HCT116 (cell line): ENCODE results near the gene NF1.

Experiments used
- CEBPB ChIP-seq: IDR thresholded peaks from 2 replicates; pipeline ENCODE4 v1.6.1; 2012; ENCODE audit warnings: low read depth
- EZH2 ChIP-seq: fragments of 200-600 bp; sonication (generic); IDR thresholded peaks from 2 replicates; pipeline ENCODE4 v1.6.1; 2017; ENCODE audit warnings: antibody characterized with exemption, mixed run types
- POLR2A ChIP-seq: IDR thresholded peaks from 2 replicates; pipeline ENCODE4 v1.7.0; 2011; ENCODE audit warnings: borderline replicate concordance; ENCODE audit not compliant: insufficient read depth, insufficient read length; ENCODE audit errors: extremely low read depth
- YY1 ChIP-seq: IDR thresholded peaks from 2 replicates; pipeline ENCODE4 v1.6.1; 2011; ENCODE audit warnings: low read length, low read depth, moderate library complexity, mild to moderate bottlenecking; ENCODE audit not compliant: insufficient replicate concordance; ENCODE audit errors: extremely low read depth
- ZNF274 ChIP-seq: fragments of 200-500 bp; sonication (Bioruptor generic); IDR thresholded peaks from 2 replicates; pipeline ENCODE4 v1.6.1; 2014; ENCODE audit warnings: mild to moderate bottlenecking, low read depth, low read length, inconsistent platforms
- TF ChIP-seq, protein P1 (sequence below): IDR thresholded peaks from 2 replicates; pipeline ENCODE4 v1.6.1; 2012
- TF ChIP-seq, protein P2 (sequence below), 3 experiments: fragments of 200-600 bp in 1 of 3; sonication (generic) in 1 of 3; IDR thresholded peaks in 2 of 3; conservative IDR thresholded peaks in 1 of 3; 2 replicates each; pipeline ENCODE4 v1.5.1; 2012 to 2017; ENCODE audit warnings: low read depth in 2 of 3, low read length in 2 of 3, antibody characterized with exemption in 1 of 3, borderline replicate concordance in 1 of 3, control low read depth in 1 of 3, mild to moderate bottlenecking in 1 of 3, mixed read lengths in 1 of 3, mixed run types in 1 of 3, moderate library complexity in 1 of 3; ENCODE audit not compliant: insufficient read depth in 1 of 3

DNA sequence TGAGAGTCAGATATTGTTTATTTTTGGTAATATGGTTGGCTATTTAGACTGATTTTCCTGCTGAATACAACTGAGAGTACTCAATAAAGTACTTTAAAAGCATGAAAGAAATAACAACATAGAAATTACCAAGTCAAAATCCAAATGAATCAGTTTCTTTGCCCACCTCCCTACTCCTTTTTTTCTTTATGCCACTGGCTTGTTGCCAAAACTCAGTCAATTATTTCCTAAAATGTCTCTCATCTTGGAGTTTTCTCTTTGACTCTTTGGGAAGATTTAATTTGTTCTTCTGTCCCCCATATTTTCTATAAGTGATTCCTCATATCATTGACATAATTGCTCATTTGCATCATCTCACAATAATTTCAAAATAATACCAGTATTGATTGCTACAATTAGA lies 204.8 kb downstream of the NF1 start:
- TF ChIP-seq YY1, result no peak
- no peak for TF ChIP-seq CEBPB
- no peak for TF ChIP-seq ZNF274
- TF ChIP-seq POLR2A, result no peak
- TF ChIP-seq, protein P1, sequence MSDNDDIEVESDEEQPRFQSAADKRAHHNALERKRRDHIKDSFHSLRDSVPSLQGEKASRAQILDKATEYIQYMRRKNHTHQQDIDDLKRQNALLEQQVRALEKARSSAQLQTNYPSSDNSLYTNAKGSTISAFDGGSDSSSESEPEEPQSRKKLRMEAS, result no peak
- no peak for TF ChIP-seq EZH2
- TF ChIP-seq, protein P2, sequence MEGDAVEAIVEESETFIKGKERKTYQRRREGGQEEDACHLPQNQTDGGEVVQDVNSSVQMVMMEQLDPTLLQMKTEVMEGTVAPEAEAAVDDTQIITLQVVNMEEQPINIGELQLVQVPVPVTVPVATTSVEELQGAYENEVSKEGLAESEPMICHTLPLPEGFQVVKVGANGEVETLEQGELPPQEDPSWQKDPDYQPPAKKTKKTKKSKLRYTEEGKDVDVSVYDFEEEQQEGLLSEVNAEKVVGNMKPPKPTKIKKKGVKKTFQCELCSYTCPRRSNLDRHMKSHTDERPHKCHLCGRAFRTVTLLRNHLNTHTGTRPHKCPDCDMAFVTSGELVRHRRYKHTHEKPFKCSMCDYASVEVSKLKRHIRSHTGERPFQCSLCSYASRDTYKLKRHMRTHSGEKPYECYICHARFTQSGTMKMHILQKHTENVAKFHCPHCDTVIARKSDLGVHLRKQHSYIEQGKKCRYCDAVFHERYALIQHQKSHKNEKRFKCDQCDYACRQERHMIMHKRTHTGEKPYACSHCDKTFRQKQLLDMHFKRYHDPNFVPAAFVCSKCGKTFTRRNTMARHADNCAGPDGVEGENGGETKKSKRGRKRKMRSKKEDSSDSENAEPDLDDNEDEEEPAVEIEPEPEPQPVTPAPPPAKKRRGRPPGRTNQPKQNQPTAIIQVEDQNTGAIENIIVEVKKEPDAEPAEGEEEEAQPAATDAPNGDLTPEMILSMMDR (IDR thresholded peaks at IDR 0.05 in 2 of 3, conservative IDR thresholded peaks at IDR 0.05 in 1 of 3; ENCODE audit: borderline replicate concordance in 1 of 3, insufficient read depth in 1 of 3, low read depth in 2 of 3, low read length in 2 of 3), result no peak
